Gastroesophageal sphincter (tissue), 4 donors: Measurements from ENCODE around the gene PRSS58. TPM values are rescaled to one million over a fixed set of nuclear protein-coding genes. Genes with fewer than 3 reads are reported as not detected.

Experiments used
- ATAC-seq: fragments of 150-250 bp; one replicate; pipeline ENCODE4 v1.9.1; 2016; ENCODE audit warnings: mild to moderate bottlenecking, moderate library complexity
- H3K27ac ChIP-seq, 4 donors: fragments of 200-600 bp; sonication (generic) in 3 of 4; 1 replicate in 3 of 4; 2 replicates in 1 of 4; pipeline ENCODE4 v1.5.1; 2016 to 2019
- H3K27me3 ChIP-seq: fragments of 200-600 bp; sonication (generic); one replicate; pipeline ENCODE4 v1.5.1; 2019
- H3K36me3 ChIP-seq, 2 donors: fragments of 200-600 bp; sonication (generic); one replicate each; pipeline ENCODE4 v1.5.1; 2019; ENCODE audit warnings: control low read depth in 1 of 2
- H3K4me1 ChIP-seq, 3 donors: fragments of 200-600 bp; sonication (generic); 1 replicate in 2 of 3; 2 replicates in 1 of 3; pipeline ENCODE4 v1.5.1; 2016 to 2019; ENCODE audit warnings: control low read depth in 2 of 3
- H3K4me3 ChIP-seq, 2 donors: fragments of 200-600 bp; sonication (generic); one replicate each; pipeline ENCODE4 v1.5.1; 2019; ENCODE audit warnings: mild to moderate bottlenecking in 1 of 2, moderate library complexity in 1 of 2
- H3K9me3 ChIP-seq, 3 donors: fragments of 200-600 bp; sonication (generic); one replicate each; pipeline ENCODE4 v1.5.1; 2017 to 2019; ENCODE audit warnings: control low read depth in 2 of 3
- EP300 ChIP-seq: sonication (generic); formaldehyde crosslinking; IDR thresholded peaks from one replicate; pipeline ENCODE4 v1.6.1; 2017; ENCODE audit warnings: antibody characterized with exemption, mild to moderate bottlenecking
- POLR2A ChIP-seq, 2 donors: fragments of 450-650 bp; IDR thresholded peaks; one replicate each; pipeline ENCODE4 v1.6.1; 2017; ENCODE audit warnings: antibody characterized with exemption in 2 of 2, mild to moderate bottlenecking in 2 of 2, moderate library complexity in 1 of 2
- POLR2AphosphoS5 ChIP-seq: sonication (generic); formaldehyde crosslinking; IDR thresholded peaks from one replicate; pipeline ENCODE4 v1.6.1; 2017; ENCODE audit warnings: antibody characterized with exemption
- WGBS, 2 donors: methylation state at CpG; one replicate each; pipeline ENCODE4 v1.1.5; 2018; ENCODE audit warnings: low coverage in 1 of 2; 5-methylcytosine and 5-hydroxymethylcytosine counted together
- small RNA-seq, 4 donors: library from RNA; depleted of rRNA; stranded (forward); fragments of <200 nt; gene quantifications; one replicate each; pipeline ENCODE3, GENCODE V24; 2016
- total RNA-seq, 4 donors: library from RNA; depleted of rRNA; stranded (reverse); fragments of >200 nt; gene quantifications; one replicate each; pipeline ENCODE4 v1.1.0, GENCODE V29; 2016
- TF ChIP-seq, protein P1 (sequence below), 4 experiments: fragments of 200-600 bp in 2 of 4; fragments of 450-650 bp in 2 of 4; sonication (generic) in 1 of 4; IDR thresholded peaks; one replicate each; pipeline ENCODE4 v1.5.1; 2017 to 2019; ENCODE audit warnings: antibody characterized with exemption in 4 of 4, mild to moderate bottlenecking in 2 of 4, moderate library complexity in 2 of 4

PRSS58 gene
- total RNA-seq, 4 donors from 2014 or later, result not detected

- no peak for ATAC-seq
- Histone ChIP-seq H3K36me3 (no peaks in the 10 kb centered on the region), H3K27me3 (peaks cover 7% of the 10 kb centered on the region), H3K4me1 (no peaks in the 10 kb centered on the region), H3K9me3 (no peaks in the 10 kb centered on the region), H3K27ac (no peak overlapping the region), H3K4me3 (no peak overlapping the region)
- TF ChIP-seq EP300 (no peak), POLR2AphosphoS5 (no peak), POLR2A (IDR thresholded peaks at IDR 0.05) (no peak)
- TF ChIP-seq, protein P1, sequence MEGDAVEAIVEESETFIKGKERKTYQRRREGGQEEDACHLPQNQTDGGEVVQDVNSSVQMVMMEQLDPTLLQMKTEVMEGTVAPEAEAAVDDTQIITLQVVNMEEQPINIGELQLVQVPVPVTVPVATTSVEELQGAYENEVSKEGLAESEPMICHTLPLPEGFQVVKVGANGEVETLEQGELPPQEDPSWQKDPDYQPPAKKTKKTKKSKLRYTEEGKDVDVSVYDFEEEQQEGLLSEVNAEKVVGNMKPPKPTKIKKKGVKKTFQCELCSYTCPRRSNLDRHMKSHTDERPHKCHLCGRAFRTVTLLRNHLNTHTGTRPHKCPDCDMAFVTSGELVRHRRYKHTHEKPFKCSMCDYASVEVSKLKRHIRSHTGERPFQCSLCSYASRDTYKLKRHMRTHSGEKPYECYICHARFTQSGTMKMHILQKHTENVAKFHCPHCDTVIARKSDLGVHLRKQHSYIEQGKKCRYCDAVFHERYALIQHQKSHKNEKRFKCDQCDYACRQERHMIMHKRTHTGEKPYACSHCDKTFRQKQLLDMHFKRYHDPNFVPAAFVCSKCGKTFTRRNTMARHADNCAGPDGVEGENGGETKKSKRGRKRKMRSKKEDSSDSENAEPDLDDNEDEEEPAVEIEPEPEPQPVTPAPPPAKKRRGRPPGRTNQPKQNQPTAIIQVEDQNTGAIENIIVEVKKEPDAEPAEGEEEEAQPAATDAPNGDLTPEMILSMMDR (IDR thresholded peaks at IDR 0.05), result no peak
- WGBS, 2 donors, result 10 to 48% methylated on average over 2 to 4 of the region's 7 CpGs
Observed at GRCh38 chr7:142231716-142232115, 26.1 kb downstream of the PRSS58 start.

DNA sequence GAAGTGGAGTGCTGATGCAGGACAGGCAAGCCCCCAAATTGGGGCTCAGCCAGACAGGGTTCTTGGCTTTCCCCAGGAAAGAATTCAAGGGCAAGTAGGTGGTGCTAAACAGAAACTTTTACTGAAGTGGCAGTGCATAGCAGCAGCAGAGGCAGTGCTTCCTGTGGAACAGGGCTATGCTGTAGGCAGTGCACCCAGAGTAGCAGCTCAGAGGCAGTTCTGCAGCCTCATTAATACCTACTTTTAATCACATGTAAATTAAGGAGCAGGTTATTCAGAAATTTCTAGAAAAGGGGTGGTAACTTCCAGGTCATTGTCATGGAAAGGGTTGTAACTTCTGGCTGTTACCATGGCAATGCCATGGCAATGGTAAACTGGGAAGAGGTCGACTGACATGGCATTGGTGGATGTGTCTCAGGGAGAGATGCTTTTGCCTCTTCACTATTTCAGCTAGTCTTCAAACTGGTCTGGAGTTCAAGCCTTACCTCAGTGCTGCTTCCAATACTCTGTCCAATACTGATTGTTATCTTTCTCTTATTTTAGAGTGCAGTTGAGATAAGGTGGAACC, 29.2 kb downstream of the PRSS58 start:
- H3K9me3 ChIP-seq, result no peaks in the 10 kb centered on the region
- WGBS, 2 donors, result 0 to 43% methylated on average over 1 of the region's 1 CpG
- no peak for TF ChIP-seq POLR2A (IDR thresholded peaks at IDR 0.05)
- no peak for TF ChIP-seq EP300
- TF ChIP-seq POLR2AphosphoS5, result no peak
- TF ChIP-seq, protein P1 (IDR thresholded peaks at IDR 0.05), result no peak
- no peak overlapping the region for H3K4me3 ChIP-seq
- no peak overlapping the region for H3K27ac ChIP-seq
- ATAC-seq, result no peak
- H3K36me3 ChIP-seq, result no peaks in the 10 kb centered on the region
- H3K27me3 ChIP-seq, result peaks cover 7% of the 10 kb centered on the region
- H3K4me1 ChIP-seq, result no peaks in the 10 kb centered on the region

Small RNA genes lying within 50 kb of the gene (small RNA-seq; reads per million reads assigned to genes)
- 0 reads per million in 4 donors for gene TRBV1

Other genes with a start within 250 kb of the PRSS58 start
- gene MGAM2, start 146.3 kb downstream of the PRSS58 start, total RNA-seq, result 1 to 10 TPM in 1 of 4 donors, under 1 TPM in 1, not detected in 2; 0.54 to 1.6 TPM